ENCODE results near the gene PARD6G. TPM values are rescaled to one million over a fixed set of nuclear protein-coding genes. Genes with fewer than 3 reads are reported as not detected.

The PARD6G gene
- polyA plus RNA-seq, 1 of the 3 experiments (the other 2 are of a cell fraction): 4.3 TPM

GRCh38 chr18:80250740-80251364 is 3.5 kb upstream of the PARD6G start:
- H3K9ac ChIP-seq: no peak overlapping the region
- CTCF ChIA-PET: interaction anchor here (1.0 to 12.0 kb wide), 3 partner anchors 10 to 95 kb away, joined by 3 to 152 read pairs (median 3); no protein-coding TSS in a partner anchor
- H3K4me1 ChIP-seq (ENCODE audit: control insufficient read depth in 1 of 2, insufficient read depth in 2 of 2, low read depth in 1 of 2, low read length in 1 of 2): peaks cover 3 to 8% of the 10 kb centered on the region in 2 experiments; a peak in 2 of 4 replicates
- H3F3A ChIP-seq (replicated peaks; ENCODE audit: insufficient read depth): peaks cover 6% of the 10 kb centered on the region
- H3K4me2 ChIP-seq: no peak overlapping the region
- no peaks in the 10 kb centered on the region for H3K9me2 ChIP-seq
- POLR2A ChIA-PET: no interaction called here
- no peaks in the 10 kb centered on the region for H4K20me1 ChIP-seq (ENCODE audit: insufficient read depth)
- no peak overlapping the region for H3K27ac ChIP-seq (ENCODE audit: low read depth in 2 of 2, low read length in 1 of 2)
- no peak overlapping the region for H2AFZ ChIP-seq (ENCODE audit: low read depth)
- H3K4me3 ChIP-seq (ENCODE audit: low read depth in 2 of 2, low read length in 1 of 2): no peak overlapping the region
- DNase-seq: no peak
- no peaks in the 10 kb centered on the region for H3K79me2 ChIP-seq (ENCODE audit: insufficient read depth)
- H3K27me3 ChIP-seq (ENCODE audit: insufficient read depth): no peaks in the 10 kb centered on the region
- no peak for TF ChIP-seq USF1 (IDR thresholded peaks at IDR 0.05; ENCODE audit: borderline replicate concordance, low read depth)
- no peak for TF ChIP-seq FOXJ3 (CRISPR knock-in tag; IDR thresholded peaks at IDR 0.05)
- no peak for TF ChIP-seq TAF1 (IDR thresholded peaks at IDR 0.05; ENCODE audit: borderline replicate concordance, low read depth, low read length)
- TF ChIP-seq TCF12 (IDR thresholded peaks at IDR 0.05): no peak
- TF ChIP-seq NFIC (IDR thresholded peaks at IDR 0.05; ENCODE audit: borderline replicate concordance): no peak
- no peak for TF ChIP-seq CHD2 (IDR thresholded peaks at IDR 0.05; ENCODE audit: low read length, partially characterized antibody)
- no peak for TF ChIP-seq TEAD4 (IDR thresholded peaks at IDR 0.05; ENCODE audit: borderline replicate concordance, insufficient read depth)
- no peak for TF ChIP-seq SMC3 (IDR thresholded peaks at IDR 0.05; ENCODE audit: low read depth, low read length)
- TF ChIP-seq, protein P1, sequence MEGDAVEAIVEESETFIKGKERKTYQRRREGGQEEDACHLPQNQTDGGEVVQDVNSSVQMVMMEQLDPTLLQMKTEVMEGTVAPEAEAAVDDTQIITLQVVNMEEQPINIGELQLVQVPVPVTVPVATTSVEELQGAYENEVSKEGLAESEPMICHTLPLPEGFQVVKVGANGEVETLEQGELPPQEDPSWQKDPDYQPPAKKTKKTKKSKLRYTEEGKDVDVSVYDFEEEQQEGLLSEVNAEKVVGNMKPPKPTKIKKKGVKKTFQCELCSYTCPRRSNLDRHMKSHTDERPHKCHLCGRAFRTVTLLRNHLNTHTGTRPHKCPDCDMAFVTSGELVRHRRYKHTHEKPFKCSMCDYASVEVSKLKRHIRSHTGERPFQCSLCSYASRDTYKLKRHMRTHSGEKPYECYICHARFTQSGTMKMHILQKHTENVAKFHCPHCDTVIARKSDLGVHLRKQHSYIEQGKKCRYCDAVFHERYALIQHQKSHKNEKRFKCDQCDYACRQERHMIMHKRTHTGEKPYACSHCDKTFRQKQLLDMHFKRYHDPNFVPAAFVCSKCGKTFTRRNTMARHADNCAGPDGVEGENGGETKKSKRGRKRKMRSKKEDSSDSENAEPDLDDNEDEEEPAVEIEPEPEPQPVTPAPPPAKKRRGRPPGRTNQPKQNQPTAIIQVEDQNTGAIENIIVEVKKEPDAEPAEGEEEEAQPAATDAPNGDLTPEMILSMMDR (IDR thresholded peaks at IDR 0.05): no peak
- TF ChIP-seq NRF1 (IDR thresholded peaks at IDR 0.05; ENCODE audit: low read depth, low read length): no peak
- no peak for TF ChIP-seq IRF3 (IDR thresholded peaks at IDR 0.05; ENCODE audit: low read depth, low read length)
- no peak for TF ChIP-seq REST (IDR thresholded peaks at IDR 0.05; ENCODE audit: low read depth, low read length)
- TF ChIP-seq MEF2A (IDR thresholded peaks at IDR 0.05; ENCODE audit: borderline replicate concordance, low read depth): no peak
- no peak for TF ChIP-seq USF2 (IDR thresholded peaks at IDR 0.05; ENCODE audit: borderline replicate concordance, low read depth, low read length)
- 57% methylated on average over 6 of the region's 6 CpGs for WGBS (ENCODE audit: low lambda C conversion rate)
- no peaks in the 10 kb centered on the region for H3K36me3 ChIP-seq (replicated peaks in 1 of 2; ENCODE audit: control insufficient read depth in 1 of 2, insufficient read depth in 2 of 2, low read length in 1 of 2)
- no peaks in the 10 kb centered on the region for H3K9me3 ChIP-seq

Data from SK-N-SH (cell line).